Naive thymus-derived CD8-positive, alpha-beta T cell (primary cell): ENCODE measurements around the gene DDR1. TPM values are rescaled to one million over a fixed set of nuclear protein-coding genes. Genes with fewer than 3 reads are reported as not detected.
"Not testable (repeated sequence)": the region's sequence is repeated elsewhere in the genome, so short reads cannot be mapped to it uniquely, and the experiment has no call there.

ENCODE experiments used
- ATAC-seq, 2 donors: fragments of 150-1000 bp; cut with Tn5 transposase in 1 of 2; sonication (Bioruptor Pico), chemical (Tn5 transposase) in 1 of 2; 1 replicate in 1 of 2; 2 replicates in 1 of 2; pipeline ENCODE4 v1.10.0; 2021; ENCODE audit warnings: mild to moderate bottlenecking in 2 of 2, moderate library complexity in 2 of 2
- POLR2A ChIA-PET: fragments of 350-600 bp; sonication (Branson Sonifier 250); formaldehyde crosslinking; loops from one replicate; lab custom pipeline; 2021; ENCODE audit warnings: antibody characterized with exemption; lab: Charles Lee
- DNase-seq, 10 donors: peaks; one replicate each; pipeline versions ENCODE4 v3.0.0 to v3.0.0-alpha.2; 2020 to 2022
- H3K27ac Mint-ChIP-seq, 10 donors: one replicate each; pipeline ENCODE4 v1.8.0; 2020 to 2022; ENCODE audit warnings: mild to moderate bottlenecking in 10 of 10, mixed read lengths in 10 of 10, moderate library complexity in 4 of 10, inconsistent platforms in 1 of 10
- H3K27me3 Mint-ChIP-seq, 5 donors: one replicate each; pipeline ENCODE4 v1.8.0; 2021 to 2022; ENCODE audit warnings: mixed read lengths in 5 of 5
- H3K36me3 Mint-ChIP-seq, 3 donors: one replicate each; pipeline ENCODE4 v1.8.0; 2020 to 2022; ENCODE audit warnings: mixed read lengths in 3 of 3, mild to moderate bottlenecking in 2 of 3, inconsistent platforms in 1 of 3
- H3K4me1 Mint-ChIP-seq, 4 donors: one replicate each; pipeline ENCODE4 v1.8.0; 2021 to 2022; ENCODE audit warnings: mixed read lengths in 4 of 4
- H3K4me3 Mint-ChIP-seq, 10 donors: one replicate each; pipeline ENCODE4 v1.8.0; 2020 to 2022; ENCODE audit warnings: mild to moderate bottlenecking in 10 of 10, mixed read lengths in 10 of 10, moderate library complexity in 6 of 10, inconsistent platforms in 1 of 10
- H3K9me3 Mint-ChIP-seq, 9 donors: one replicate each; pipeline ENCODE4 v1.8.0; 2020 to 2022; ENCODE audit warnings: mixed read lengths in 9 of 9, mild to moderate bottlenecking in 3 of 9, inconsistent platforms in 1 of 9, moderate library complexity in 1 of 9
- polyA plus RNA-seq, 3 donors: library from polyadenylated mRNA; unstranded; fragments of 300-500 nt; fragmentation: Illumina TruSeq; gene quantifications; one replicate each; pipeline ENCODE4 v1.2.3, GENCODE V29; 2021
- total RNA-seq, 8 experiments: library from RNA in 2 of 8; stranded (reverse) in 2 of 8; gene quantifications; one replicate each; pipeline ENCODE4 v1.2.3 and lab custom pipeline; 2021 to 2026

Gene DDR1
- total and polyA plus RNA-seq, 5 experiments from 2014 or later = 0.57 to 22.8 (median 5.4) TPM

DNA sequence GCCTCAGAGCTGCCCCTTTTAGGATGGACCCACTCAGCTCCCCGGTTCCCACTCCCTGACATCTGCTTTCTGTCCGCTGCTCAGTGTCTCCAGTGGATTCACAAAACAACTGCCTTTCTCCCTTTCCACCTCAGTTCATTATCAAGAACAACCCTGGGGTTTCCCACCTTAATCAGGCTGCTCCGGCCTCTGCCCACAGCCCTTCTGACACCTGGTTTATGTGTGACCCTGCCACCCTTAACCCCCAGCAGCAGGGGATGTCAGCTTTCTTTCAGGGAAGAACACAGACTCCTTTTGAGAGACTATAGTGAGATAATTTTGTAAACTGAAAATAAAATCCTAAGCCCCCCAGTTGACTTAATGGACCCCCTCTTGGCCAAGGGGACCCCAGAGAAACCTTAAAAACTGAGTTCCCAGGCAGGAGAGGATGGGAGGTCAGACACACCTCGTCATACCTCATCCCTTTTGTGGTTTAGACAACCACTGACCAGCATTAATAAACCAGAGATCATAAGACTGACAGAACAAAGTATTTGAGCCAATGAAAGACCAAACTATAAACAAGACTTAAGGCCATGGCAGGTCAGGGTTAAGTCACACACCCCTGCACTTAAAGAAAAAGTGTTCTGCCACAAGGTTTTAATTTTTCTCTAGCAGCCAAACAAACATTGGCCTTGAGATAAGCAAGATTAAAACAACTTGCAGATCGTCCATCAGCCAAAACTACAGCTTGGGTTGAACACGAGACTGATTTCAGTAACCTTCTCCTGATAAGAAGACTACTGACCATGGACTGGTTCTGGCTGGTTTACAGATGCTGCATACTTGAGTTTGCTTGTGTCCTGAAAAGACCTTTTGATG is 42.4 kb upstream of the DDR1 start:
- no peaks in the 10 kb centered on the region for H3K36me3 Mint-ChIP-seq
- H3K9me3 Mint-ChIP-seq = no peaks in the 10 kb centered on the region
- DNase-seq (no peak), ATAC-seq (no peak)
- POLR2A ChIA-PET = interaction anchor here (0.6 to 1.0 kb wide), 2 partner anchors 10 to 58 kb away, joined by 3 to 7 read pairs; no protein-coding TSS in a partner anchor
- H3K4me1 Mint-ChIP-seq = peaks cover 11 to 37% (median 24%) of the 10 kb centered on the region in 4 donors
- peak overlapping the region in 2 of 10 donors; percentile 10 to 48 for H3K4me3 Mint-ChIP-seq
- peaks cover 0 to 3% (median 0%) of the 10 kb centered on the region in 5 donors for H3K27me3 Mint-ChIP-seq
- peak overlapping the region in 2 of 10 donors; percentile 4 to 30 for H3K27ac Mint-ChIP-seq

DNA sequence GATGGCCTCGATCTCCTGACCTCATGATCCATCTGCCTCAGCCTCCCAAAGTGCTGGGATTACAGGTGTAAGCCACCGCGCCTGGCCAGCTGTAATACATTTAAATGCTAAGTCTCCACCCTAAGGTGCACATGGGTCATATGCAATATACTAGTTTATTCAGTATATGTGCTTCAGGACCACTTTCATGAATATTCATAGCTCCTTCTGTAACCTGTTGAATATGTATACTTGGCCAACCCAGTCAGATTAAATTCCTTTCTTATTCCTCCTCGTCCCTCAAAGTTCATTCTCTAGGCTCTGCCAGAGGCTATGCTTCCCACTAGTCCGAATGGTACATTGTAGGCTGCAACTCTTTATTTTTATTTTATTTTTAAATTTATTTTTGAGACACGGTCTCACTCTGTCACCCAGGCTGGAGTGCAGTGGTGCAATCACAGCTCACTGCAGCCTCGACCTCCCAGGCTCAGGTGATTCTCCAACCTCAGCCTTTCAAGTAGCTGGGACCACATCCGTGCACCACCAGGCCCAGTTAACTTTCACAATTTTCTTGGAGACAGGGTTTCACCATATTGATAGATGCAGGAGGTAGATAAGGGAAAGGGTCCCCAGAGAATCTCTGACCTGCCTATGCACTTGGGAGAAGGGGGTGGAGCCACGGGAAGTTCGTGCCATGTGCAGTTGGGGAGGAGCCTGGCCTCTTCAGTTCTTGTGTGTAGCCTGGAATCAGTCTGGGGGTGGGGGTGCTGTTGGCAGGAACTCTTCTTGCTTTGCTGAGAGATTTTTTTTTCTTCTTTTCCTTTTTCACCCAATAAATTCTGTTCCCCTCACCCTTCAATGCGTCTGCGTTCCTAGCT is 41.3 kb upstream of the DDR1 start:
- POLR2A ChIA-PET = interaction anchor here (0.6 to 2.5 kb wide), 5 partner anchors 8 to 86 kb away, joined by 3 to 12 read pairs (median 5); no protein-coding TSS in a partner anchor
- Mint-ChIP-seq H3K4me3 (peak overlapping the region in 8 of 10 donors; percentile 12 to 81 (median 54)), H3K36me3 (no peaks in the 10 kb centered on the region), H3K9me3 (no peaks in the 10 kb centered on the region), H3K27me3 (peaks cover 0 to 3% (median 0%) of the 10 kb centered on the region in 5 donors), H3K27ac (peak overlapping the region in 8 of 10 donors; percentile 4 to 63 (median 44)), H3K4me1 (peaks cover 11 to 32% (median 26%) of the 10 kb centered on the region in 4 donors)
- DNase-seq (peak in 3 of 10 donors; percentile 13 to 24 (median 21)), ATAC-seq (peak in 1 of 2 donors; percentile 68)

DNA sequence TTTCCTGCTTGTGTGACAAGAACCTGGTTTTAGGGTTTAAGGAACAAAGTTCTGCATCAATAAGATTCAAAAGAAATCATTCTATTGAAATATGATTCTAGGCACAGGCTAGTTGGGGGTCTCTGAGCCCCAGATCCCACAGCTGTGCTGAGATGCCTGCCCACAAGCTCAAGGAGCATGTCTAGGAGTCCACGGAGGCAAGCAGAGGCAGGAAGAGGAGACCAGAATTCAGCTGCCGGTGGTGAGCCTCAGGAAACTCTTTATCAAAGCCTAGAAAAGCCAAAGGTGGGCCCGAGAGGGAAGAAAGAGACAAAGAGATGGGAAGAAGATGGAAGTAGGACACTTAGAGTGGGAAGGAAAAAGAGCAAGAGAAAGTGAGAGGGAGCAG is 40.7 kb upstream of the DDR1 start:
- H3K4me3 Mint-ChIP-seq = peak overlapping the region in 8 of 10 donors; percentile 12 to 81 (median 54)
- POLR2A ChIA-PET = interaction anchor here (0.6 to 2.5 kb wide), 4 partner anchors 9 to 55 kb away, joined by 3 to 12 read pairs (median 8); no protein-coding TSS in a partner anchor
- no peaks in the 10 kb centered on the region for H3K36me3 Mint-ChIP-seq
- peak overlapping the region in 6 of 10 donors; percentile 4 to 63 (median 29) for H3K27ac Mint-ChIP-seq
- H3K27me3 Mint-ChIP-seq = peaks cover 0 to 3% (median 0%) of the 10 kb centered on the region in 5 donors
- no peaks in the 10 kb centered on the region for H3K9me3 Mint-ChIP-seq
- DNase-seq (no peak), ATAC-seq (no peak)
- H3K4me1 Mint-ChIP-seq = peaks cover 11 to 32% (median 26%) of the 10 kb centered on the region in 4 donors

DNA sequence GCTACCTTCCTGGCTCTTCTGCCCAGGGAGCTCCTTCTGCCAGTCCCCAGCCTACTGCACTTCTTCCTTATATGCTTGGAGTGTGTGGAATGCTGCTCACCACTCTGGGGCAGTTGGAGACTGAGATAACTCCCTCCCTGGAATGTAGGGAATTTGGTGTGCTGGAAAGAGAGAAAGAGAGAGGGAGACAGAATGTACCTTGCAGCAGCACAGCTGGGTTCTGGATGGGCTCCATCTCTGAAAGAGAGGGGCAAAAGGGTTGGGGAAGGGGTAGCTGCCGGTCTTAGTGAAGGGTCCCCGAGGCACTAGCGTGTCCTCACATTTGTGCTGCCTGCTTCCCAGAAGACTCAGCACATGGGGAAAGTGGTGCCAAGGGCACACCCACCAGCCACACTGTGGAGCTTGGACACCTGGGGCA is 40.2 kb upstream of the DDR1 start:
- Mint-ChIP-seq H3K4me1 (peaks cover 11 to 32% (median 26%) of the 10 kb centered on the region in 4 donors), H3K9me3 (no peaks in the 10 kb centered on the region), H3K36me3 (no peaks in the 10 kb centered on the region), H3K27ac (peak overlapping the region in 2 of 10 donors; percentile 5 to 6), H3K27me3 (peaks cover 0 to 3% (median 0%) of the 10 kb centered on the region in 5 donors), H3K4me3 (peak overlapping the region in 2 of 10 donors; percentile 41 to 55)
- ATAC-seq = no peak
- DNase-seq = no peak
- POLR2A ChIA-PET = interaction anchor here (0.6 to 2.5 kb wide), 4 partner anchors 10 to 55 kb away, joined by 3 to 12 read pairs (median 8); no protein-coding TSS in a partner anchor

DNA sequence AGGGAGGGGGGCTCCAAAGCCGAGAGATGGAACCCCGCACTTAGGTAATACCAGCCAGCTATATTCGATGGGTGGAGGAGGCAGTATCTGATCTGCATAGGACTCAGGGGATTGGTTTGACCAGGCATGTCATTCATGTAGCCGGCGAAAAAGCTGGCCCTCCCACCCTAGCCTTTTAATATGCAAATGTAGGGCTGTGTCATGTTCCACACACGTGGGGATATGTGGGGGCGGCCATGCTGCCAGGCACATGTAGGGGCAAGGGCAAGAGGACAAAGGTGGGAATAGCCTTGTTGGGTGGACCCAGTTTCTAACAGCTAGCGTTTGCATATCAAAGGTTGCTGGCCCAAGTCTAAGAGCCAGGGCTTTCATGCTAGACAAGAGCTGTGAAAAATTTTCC is 39.1 kb upstream of the DDR1 start:
- Mint-ChIP-seq H3K9me3 (peaks cover 0 to 5% (median under 1%) of the 10 kb centered on the region in 9 donors), H3K4me1 (peaks cover 11 to 32% (median 25%) of the 10 kb centered on the region in 4 donors), H3K27me3 (peaks cover 0 to 3% (median 0%) of the 10 kb centered on the region in 5 donors), H3K36me3 (no peaks in the 10 kb centered on the region), H3K4me3 (no peak overlapping the region), H3K27ac (peak overlapping the region in 1 of 10 donors; percentile 13)
- DNase-seq (no peak), ATAC-seq (no peak)
- POLR2A ChIA-PET = interaction anchor here (0.6 to 2.5 kb wide), 5 partner anchors 11 to 37 kb away, joined by 3 to 12 read pairs (median 8); no protein-coding TSS in a partner anchor

DNA sequence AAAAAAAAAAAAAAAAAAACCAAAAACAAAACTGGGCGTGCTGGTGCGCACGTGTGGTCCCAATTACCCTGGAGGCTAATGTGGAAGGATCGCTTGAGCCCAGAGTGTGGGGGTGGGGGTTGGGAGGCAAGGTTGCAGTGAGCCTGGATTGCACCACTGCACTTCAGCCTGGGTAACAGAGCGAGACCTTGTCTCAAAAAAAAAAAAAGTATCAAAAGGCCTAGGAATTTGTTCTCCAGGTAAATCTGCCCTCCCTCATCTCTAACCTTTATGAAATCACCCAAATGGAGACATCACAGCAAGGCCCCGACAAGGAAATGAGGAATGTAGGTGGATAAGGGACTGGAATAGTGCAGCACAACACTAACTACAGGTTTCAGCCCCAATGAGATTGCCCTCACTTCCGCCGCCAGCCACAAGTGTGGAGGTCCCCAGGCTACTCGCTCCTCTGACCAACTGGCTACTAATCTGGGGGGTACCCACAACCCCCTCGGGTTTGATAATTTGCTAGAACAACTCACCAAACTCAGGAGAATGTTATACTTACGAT is 36.8 kb upstream of the DDR1 start:
- peaks cover 0 to 3% (median 0%) of the 10 kb centered on the region in 5 donors for H3K27me3 Mint-ChIP-seq
- no peak overlapping the region for H3K4me3 Mint-ChIP-seq
- H3K27ac Mint-ChIP-seq = peak overlapping the region in 1 of 10 donors; percentile 50
- no peak for DNase-seq
- H3K4me1 Mint-ChIP-seq = peaks cover 11 to 22% (median 20%) of the 10 kb centered on the region in 4 donors
- no peak for ATAC-seq
- POLR2A ChIA-PET = interaction anchor here (0.7 kb wide), 1 partner anchor 380 kb away, joined by 6 read pairs; no protein-coding TSS in a partner anchor
- H3K36me3 Mint-ChIP-seq = peaks cover 0 to 13% (median 8%) of the 10 kb centered on the region in 3 donors
- H3K9me3 Mint-ChIP-seq = peaks cover 0 to 27% (median 11%) of the 10 kb centered on the region in 9 donors

DNA sequence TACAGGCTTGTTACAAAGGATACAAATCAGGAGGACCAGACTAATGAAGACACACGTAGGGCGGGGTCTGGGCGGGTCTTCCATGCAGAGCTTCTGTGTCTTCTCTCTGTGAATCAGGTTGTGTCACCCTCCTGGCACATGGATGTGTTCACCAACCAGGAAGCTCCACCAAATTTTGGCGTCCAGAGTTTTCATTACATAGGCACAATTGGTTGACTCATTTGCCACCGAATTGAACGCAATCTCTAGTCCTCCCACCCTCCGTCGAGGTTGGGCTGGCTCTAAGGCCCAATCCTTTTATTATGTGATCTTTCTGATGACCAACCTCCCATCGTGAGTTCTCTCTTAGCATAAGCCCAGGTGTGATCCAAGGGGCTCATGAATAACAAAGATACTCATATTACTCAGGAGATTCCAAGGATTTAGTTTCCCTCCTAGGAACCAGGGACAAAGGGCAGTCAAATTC is 36.3 kb upstream of the DDR1 start:
- Mint-ChIP-seq H3K4me3 (no peak overlapping the region), H3K4me1 (peaks cover 9 to 18% (median 15%) of the 10 kb centered on the region in 4 donors), H3K9me3 (peaks cover 0 to 30% (median 14%) of the 10 kb centered on the region in 9 donors), H3K27ac (peak overlapping the region in 3 of 10 donors; percentile 50 to 66 (median 53)), H3K36me3 (peaks cover 0 to 15% (median 8%) of the 10 kb centered on the region in 3 donors), H3K27me3 (peaks cover 0 to 3% (median 0%) of the 10 kb centered on the region in 5 donors)
- POLR2A ChIA-PET = no interaction called here
- DNase-seq (no peak), ATAC-seq (no peak)

DNA sequence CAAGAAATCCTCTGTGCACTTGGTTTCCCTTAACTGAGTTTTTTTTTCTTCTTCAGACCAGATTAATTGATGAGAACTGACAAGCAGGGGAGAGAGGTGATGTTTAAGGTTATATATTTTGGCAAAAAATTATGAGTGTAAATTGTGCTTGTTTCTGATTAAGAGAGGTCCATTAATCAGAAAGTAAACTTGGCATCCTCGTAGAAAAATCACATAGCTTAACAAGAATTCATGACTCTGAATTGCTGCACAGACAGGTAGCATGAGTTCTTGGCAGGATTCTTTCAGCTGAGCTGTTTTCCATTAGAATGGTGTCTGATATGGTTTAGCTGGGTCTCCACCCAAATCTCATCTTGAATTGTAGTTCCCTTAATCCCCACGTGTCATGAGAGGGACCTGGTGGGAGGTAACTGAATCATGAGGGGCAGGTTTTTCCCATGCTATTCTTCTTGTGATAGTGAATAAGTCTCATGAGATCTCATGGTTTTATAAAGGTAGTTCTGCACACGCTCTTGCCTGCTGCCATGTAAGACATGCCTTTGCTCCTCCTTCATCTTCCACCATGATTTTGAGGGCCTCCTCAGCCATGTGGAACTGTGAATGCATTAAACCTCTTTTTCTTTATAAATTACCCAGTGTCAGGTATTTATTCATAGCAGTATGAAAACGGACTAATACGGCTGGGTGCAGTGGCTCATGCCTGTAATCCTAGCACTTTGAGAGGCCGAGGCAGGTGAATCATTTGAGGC is 34.2 kb upstream of the DDR1 start:
- Mint-ChIP-seq H3K4me3 (no peak overlapping the region), H3K9me3 (peaks cover 0 to 30% (median 17%) of the 10 kb centered on the region in 9 donors), H3K27ac (no peak overlapping the region), H3K36me3 (peaks cover 0 to 15% (median 8%) of the 10 kb centered on the region in 3 donors), H3K4me1 (peaks cover 0 to 6% (median 4%) of the 10 kb centered on the region in 4 donors), H3K27me3 (no peaks in the 10 kb centered on the region)
- POLR2A ChIA-PET = interaction anchor here (0.6 kb wide), 1 partner anchor 208 kb away, joined by 5 read pairs; no protein-coding TSS in a partner anchor
- DNase-seq (no peak), ATAC-seq (no peak)

DNA sequence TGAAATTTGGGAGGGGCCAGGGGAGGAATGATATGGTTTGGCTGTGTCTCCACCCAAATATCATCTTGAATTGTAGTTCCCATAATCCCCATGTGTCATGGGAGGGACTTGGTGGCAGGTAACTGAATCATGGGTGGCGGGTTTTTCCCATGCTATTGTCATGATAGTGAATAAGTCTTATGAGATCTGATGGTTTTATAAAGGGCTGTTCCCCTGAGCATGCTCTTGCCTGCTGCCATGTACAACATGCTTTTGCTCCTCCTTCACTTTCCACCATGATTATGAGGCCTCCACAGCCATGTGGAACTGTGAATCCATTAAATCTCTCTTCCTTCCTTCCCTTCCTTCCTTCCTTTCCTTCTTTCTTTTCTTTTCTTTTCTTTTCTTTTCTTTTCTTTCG is 31.9 kb upstream of the DDR1 start:
- peaks cover 0 to 15% (median 8%) of the 10 kb centered on the region in 3 donors for H3K36me3 Mint-ChIP-seq
- H3K27ac Mint-ChIP-seq, POLR2A ChIA-PET, H3K4me3 Mint-ChIP-seq, ATAC-seq, DNase-seq, H3K27me3 Mint-ChIP-seq, H3K4me1 Mint-ChIP-seq: not testable (repeated sequence)
- H3K9me3 Mint-ChIP-seq = peaks cover 0 to 30% (median 17%) of the 10 kb centered on the region in 9 donors

DNA sequence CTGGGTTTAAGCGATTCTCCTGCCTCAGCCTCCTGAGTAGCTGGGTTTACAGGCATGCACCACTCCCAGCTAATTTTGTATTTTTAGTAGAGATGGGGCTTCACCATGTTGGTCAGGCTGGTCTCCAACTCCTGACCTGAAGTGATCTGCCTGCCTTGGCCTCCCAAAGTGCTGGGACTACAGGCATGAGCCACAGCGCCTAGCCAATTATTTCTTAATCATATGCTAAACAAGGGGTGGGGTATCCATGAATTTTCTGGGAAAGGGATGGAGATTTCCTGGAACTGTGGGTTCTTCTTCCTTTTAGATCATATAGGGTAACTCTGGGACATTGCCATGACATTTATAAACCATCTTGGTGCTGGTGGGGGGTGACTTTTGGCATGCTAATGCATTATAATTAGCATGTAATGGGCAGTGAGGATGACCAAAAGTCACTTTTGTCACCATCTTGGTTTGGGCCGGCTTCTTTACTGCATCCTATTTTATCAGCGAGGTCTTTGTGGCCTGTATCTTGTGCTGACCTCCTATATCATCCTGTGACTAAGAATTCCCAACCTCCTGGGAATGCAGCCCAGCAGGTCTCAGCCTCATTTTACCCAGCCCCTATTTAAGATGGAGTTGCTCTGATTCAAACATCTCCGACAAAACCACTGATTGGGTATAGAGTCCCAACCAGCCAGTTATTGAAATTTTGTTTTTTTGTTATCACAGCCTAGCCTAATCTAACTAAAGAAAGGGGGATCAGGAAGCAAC is 29.9 kb upstream of the DDR1 start:
- no peak for ATAC-seq
- Mint-ChIP-seq H3K27ac (no peak overlapping the region), H3K9me3 (peaks cover 0 to 34% (median 19%) of the 10 kb centered on the region in 9 donors), H3K4me1 (peaks cover 0 to 2% (median under 1%) of the 10 kb centered on the region in 4 donors), H3K36me3 (peaks cover 0 to 15% (median 8%) of the 10 kb centered on the region in 3 donors), H3K27me3 (peaks cover 0 to 2% (median 0%) of the 10 kb centered on the region in 5 donors), H3K4me3 (no peak overlapping the region)
- no peak for DNase-seq
- POLR2A ChIA-PET = no interaction called here
